Measurements from ENCODE around the gene ATRIP. TPM values are rescaled to one million over a fixed set of nuclear protein-coding genes. Genes with fewer than 3 reads are reported as not detected.

ATRIP gene
- total RNA-seq, 2 experiments from 2014 or later: 16.3 to 24.5 TPM

- Histone ChIP-seq H3K27ac (ENCODE audit: low read depth, low read length, poor library complexity, severe bottlenecking) (no peak overlapping the region), H3K79me2 (ENCODE audit: insufficient read depth, low read depth, low read length) (no peaks in the 10 kb centered on the region), H3K36me3 (ENCODE audit: insufficient read depth, low read length) (no peaks in the 10 kb centered on the region), H3K9me2 (ENCODE audit: insufficient read depth, low read length) (no peaks in the 10 kb centered on the region), H4K20me1 (ENCODE audit: insufficient read depth, low read length) (no peaks in the 10 kb centered on the region), H2AFZ (ENCODE audit: low read length) (no peak overlapping the region), H3K4me3 (ENCODE audit: low read depth, low read length, poor library complexity, severe bottlenecking) (no peak overlapping the region), H3K9me3 (ENCODE audit: low read length) (no peaks in the 10 kb centered on the region), H3K4me1 (ENCODE audit: insufficient read depth, low read length, poor library complexity, severe bottlenecking) (peaks cover 18% of the 10 kb centered on the region), H3K4me2 (ENCODE audit: low read length) (no peak overlapping the region)
- ChIA-PET POLR2A (interaction anchor here (0.7 kb wide), 1 partner anchor 38 kb away, joined by 6 read pairs; no protein-coding TSS in a partner anchor), CTCF (ENCODE audit: unreplicated experiment) (no interaction called here)
- DNase-seq (ENCODE audit: low spot score): no peak
- no peak for TF ChIP-seq EZH2phosphoT487 (IDR thresholded peaks at IDR 0.05; ENCODE audit: borderline replicate concordance, low read depth, low read length)
- no peak for TF ChIP-seq CTCF (conservative IDR thresholded peaks at IDR 0.05; ENCODE audit: low read length)
- intact Hi-C loops (cut with micrococcal nuclease; ENCODE audit: unreplicated experiment): no loop called here
- no TSS peak for BruUV-seq (replicated peaks)
These were observed 65.0 kb downstream of the ATRIP start for GRCh38 chr3:48511551-48511950.

- H3K79me2 ChIP-seq (ENCODE audit: insufficient read depth, low read depth, low read length): no peaks in the 10 kb centered on the region
- BruUV-seq (replicated peaks): no TSS peak
- H4K20me1 ChIP-seq (ENCODE audit: insufficient read depth, low read length): no peaks in the 10 kb centered on the region
- peak overlapping the region; percentile 7; the same call in 1 of the 2 replicates for H2AFZ ChIP-seq (ENCODE audit: low read length)
- peak; percentile 73 for DNase-seq (ENCODE audit: low spot score)
- peaks cover 18% of the 10 kb centered on the region for H3K4me1 ChIP-seq (ENCODE audit: insufficient read depth, low read length, poor library complexity, severe bottlenecking)
- TF ChIP-seq CTCF (conservative IDR thresholded peaks at IDR 0.05; ENCODE audit: low read length): no peak
- no peak for TF ChIP-seq EZH2phosphoT487 (IDR thresholded peaks at IDR 0.05; ENCODE audit: borderline replicate concordance, low read depth, low read length)
- no peak overlapping the region for H3K4me3 ChIP-seq (ENCODE audit: low read depth, low read length, poor library complexity, severe bottlenecking)
- peak overlapping the region; percentile 21 for H3K27ac ChIP-seq (ENCODE audit: low read depth, low read length, poor library complexity, severe bottlenecking)
- CTCF ChIA-PET (ENCODE audit: unreplicated experiment): interaction anchor here (0.7 to 0.8 kb wide), 2 partner anchors 14 to 42 kb away, joined by 3 to 4 read pairs; no protein-coding TSS in a partner anchor
- peak overlapping the region; percentile 41; the same call in 1 of the 2 replicates for H3K4me2 ChIP-seq (ENCODE audit: low read length)
- H3K9me2 ChIP-seq (ENCODE audit: insufficient read depth, low read length): no peaks in the 10 kb centered on the region
- H3K36me3 ChIP-seq (ENCODE audit: insufficient read depth, low read length): no peaks in the 10 kb centered on the region
- intact Hi-C loops (cut with micrococcal nuclease; ENCODE audit: unreplicated experiment): loop anchor here (2.0 kb wide), 1 partner anchor 42 kb away; the partner anchor contains the start of gene PFKFB4
- H3K9me3 ChIP-seq (ENCODE audit: low read length): no peaks in the 10 kb centered on the region
- POLR2A ChIA-PET: interaction anchor here (0.6 kb wide), 2 partner anchors 12 to 695 kb away, joined by 3 read pairs; no protein-coding TSS in a partner anchor
These were observed 68.1 kb downstream of the ATRIP start for GRCh38 chr3:48514431-48515227.

Other genes starting within 250 kb of the ATRIP start
- 18.2 and 34.6 TPM in 2 replicates for gene CAMP, start 223.2 kb upstream of the ATRIP start, total RNA-seq (2014; rRNA removed; shearing (Covaris generic))
- gene CAMP, start 223.2 kb upstream of the ATRIP start, total RNA-seq (2022): 33.6 and 56.8 TPM in 2 replicates
- 61.4 and 62.4 TPM in 2 replicates for gene ZNF589, start 205.6 kb upstream of the ATRIP start, total RNA-seq (2014; rRNA removed; shearing (Covaris generic))
- 82.0 and 83.5 TPM in 2 replicates for gene ZNF589, start 205.6 kb upstream of the ATRIP start, total RNA-seq (2022)
- 29.0 and 35.2 TPM in 2 replicates for gene NME6, start 145.4 kb upstream of the ATRIP start, total RNA-seq (2014; rRNA removed; shearing (Covaris generic))
- gene NME6, start 145.4 kb upstream of the ATRIP start, total RNA-seq (2022): 33.1 and 33.5 TPM in 2 replicates
- gene SPINK8, start 113.1 kb upstream of the ATRIP start, total RNA-seq (2014; rRNA removed; shearing (Covaris generic)): not detected in 2 replicates
- not detected in 2 replicates for gene SPINK8, start 113.1 kb upstream of the ATRIP start, total RNA-seq (2022)
- 0.28 and 0.50 TPM in 2 replicates for gene FBXW12, start 74.5 kb upstream of the ATRIP start, total RNA-seq (2014; rRNA removed; shearing (Covaris generic))
- gene FBXW12, start 74.5 kb upstream of the ATRIP start, total RNA-seq (2022): 0.37 and 0.44 TPM in 2 replicates
- 4.4 and 14.9 TPM in 2 replicates for gene PLXNB1, start 16.7 kb upstream of the ATRIP start, total RNA-seq (2014; rRNA removed; shearing (Covaris generic))
- gene PLXNB1, start 16.7 kb upstream of the ATRIP start, total RNA-seq (2022): 6.4 and 7.7 TPM in 2 replicates
- 22.0 and 23.0 TPM in 2 replicates for gene CCDC51, start 6.6 kb upstream of the ATRIP start, total RNA-seq (2014; rRNA removed; shearing (Covaris generic))
- gene CCDC51, start 6.6 kb upstream of the ATRIP start, total RNA-seq (2022): 21.2 and 24.9 TPM in 2 replicates
- gene TMA7, start 6.5 kb upstream of the ATRIP start, total RNA-seq (2014; rRNA removed; shearing (Covaris generic)): 313 and 486 TPM in 2 replicates
- gene TMA7, start 6.5 kb upstream of the ATRIP start, total RNA-seq (2022): 226 and 250 TPM in 2 replicates
- gene SHISA5, start 57.4 kb downstream of the ATRIP start, total RNA-seq (2014; rRNA removed; shearing (Covaris generic)): 80.5 and 102 TPM in 2 replicates
- gene SHISA5, start 57.4 kb downstream of the ATRIP start, total RNA-seq (2022): 97.1 and 97.3 TPM in 2 replicates
- gene PFKFB4, start 110.1 kb downstream of the ATRIP start, total RNA-seq (2014; rRNA removed; shearing (Covaris generic)): 3.8 and 5.0 TPM in 2 replicates
- gene PFKFB4, start 110.1 kb downstream of the ATRIP start, total RNA-seq (2022): 10.8 and 29.0 TPM in 2 replicates
- gene UCN2, start 117.0 kb downstream of the ATRIP start, total RNA-seq (2014; rRNA removed; shearing (Covaris generic)): 0.16 TPM in 1 of 2 replicates, not detected in the other
- not detected in 2 replicates for gene UCN2, start 117.0 kb downstream of the ATRIP start, total RNA-seq (2022)
- gene COL7A1, start 148.6 kb downstream of the ATRIP start, total RNA-seq (2014; rRNA removed; shearing (Covaris generic)): 4.1 and 7.9 TPM in 2 replicates
- 7.0 and 10.8 TPM in 2 replicates for gene COL7A1, start 148.6 kb downstream of the ATRIP start, total RNA-seq (2022)
- 125 and 168 TPM in 2 replicates for gene UQCRC1, start 162.9 kb downstream of the ATRIP start, total RNA-seq (2014; rRNA removed; shearing (Covaris generic))
- 159 and 194 TPM in 2 replicates for gene UQCRC1, start 162.9 kb downstream of the ATRIP start, total RNA-seq (2022)
- not detected in 2 replicates for gene TMEM89, start 175.0 kb downstream of the ATRIP start, total RNA-seq (2014; rRNA removed; shearing (Covaris generic))
- 1.6 TPM in 1 of 2 replicates, not detected in the other for gene TMEM89, start 175.0 kb downstream of the ATRIP start, total RNA-seq (2022)
- gene SLC26A6, start 188.7 kb downstream of the ATRIP start, total RNA-seq (2014; rRNA removed; shearing (Covaris generic)): 28.4 and 42.1 TPM in 2 replicates
- gene SLC26A6, start 188.7 kb downstream of the ATRIP start, total RNA-seq (2022): 37.2 and 47.3 TPM in 2 replicates
- 2.3 and 3.0 TPM in 2 replicates for gene CELSR3, start 216.1 kb downstream of the ATRIP start, total RNA-seq (2014; rRNA removed; shearing (Covaris generic))
- gene CELSR3, start 216.1 kb downstream of the ATRIP start, total RNA-seq (2022): 8.4 and 9.1 TPM in 2 replicates
- 34.8 and 42.1 TPM in 2 replicates for gene NCKIPSD, start 239.2 kb downstream of the ATRIP start, total RNA-seq (2014; rRNA removed; shearing (Covaris generic))
- 33.9 and 39.9 TPM in 2 replicates for gene NCKIPSD, start 239.2 kb downstream of the ATRIP start, total RNA-seq (2022)

Measured in OCI-LY7 (cell line).